NCI-H226 (cell line): Measurements from ENCODE around the gene PTPN14.
"Not testable (repeated sequence)": the region's sequence is repeated elsewhere in the genome, so short reads cannot be mapped to it uniquely, and the experiment has no call there.

ENCODE experiments used
- DNase-seq: peaks from one replicate; pipeline ENCODE4 v3.0.0-alpha.2; 2015

Gene PTPN14

DNA sequence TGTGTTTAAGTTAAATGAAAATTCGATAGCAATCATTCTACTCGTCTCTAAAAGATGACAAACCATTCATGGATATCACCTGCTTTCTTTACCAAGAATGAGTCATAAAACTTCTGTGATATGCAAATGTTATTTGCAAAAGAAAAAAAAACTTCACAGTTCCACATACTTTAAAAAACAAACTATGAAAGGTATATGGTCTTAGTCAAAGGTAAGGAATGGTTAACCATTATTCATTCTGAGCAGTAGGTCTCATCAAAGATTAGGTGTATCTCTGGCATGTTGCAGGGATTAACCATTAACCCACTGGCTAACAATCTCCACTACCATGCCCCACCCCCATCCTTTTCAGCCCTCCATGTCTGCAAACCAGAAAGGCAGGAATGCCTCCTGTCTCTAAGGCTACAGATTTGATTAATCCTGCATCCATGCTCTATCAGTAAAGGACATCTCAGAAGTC is 44.4 kb downstream of the PTPN14 start:
- DNase-seq: peak; percentile 59

DNA sequence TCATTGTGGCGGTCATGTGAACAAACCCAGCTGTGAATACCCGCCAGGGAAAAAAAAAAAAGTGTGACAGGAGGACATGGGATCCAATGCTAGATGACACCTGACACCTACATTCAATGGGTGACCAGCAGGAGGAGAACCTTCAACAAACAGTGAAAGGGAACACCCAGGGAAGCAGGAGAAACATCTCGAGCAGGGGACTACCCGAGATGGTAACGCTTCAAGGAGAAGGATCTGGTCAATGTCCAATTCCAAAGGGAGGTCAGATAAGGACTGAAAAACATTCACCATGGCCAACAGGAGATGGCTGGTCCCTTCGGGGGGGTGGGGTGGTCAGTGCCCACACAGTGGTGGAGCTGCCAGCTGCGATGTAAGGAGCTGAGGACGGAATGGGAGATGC is 46.3 kb downstream of the PTPN14 start:
- no peak for DNase-seq

DNA sequence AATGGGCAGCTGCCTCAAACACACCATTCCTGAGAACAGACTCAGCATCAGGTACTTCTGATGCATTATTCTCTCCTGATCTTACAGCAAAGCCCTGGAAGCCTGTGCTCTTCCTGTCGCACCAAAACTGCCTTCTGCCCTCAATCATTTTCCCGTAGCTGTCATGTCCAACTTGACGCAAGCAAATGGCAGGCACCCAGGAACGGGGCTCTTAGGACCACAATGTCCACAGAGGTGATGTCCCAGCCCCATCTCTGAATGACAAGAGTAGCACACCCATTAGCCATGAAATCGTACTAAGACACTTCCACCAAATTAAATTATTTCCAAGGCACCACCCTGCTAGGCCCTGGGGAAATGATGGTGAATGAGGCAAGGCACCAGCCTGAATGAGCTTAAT is 47.1 kb downstream of the PTPN14 start:
- no peak for DNase-seq

DNA sequence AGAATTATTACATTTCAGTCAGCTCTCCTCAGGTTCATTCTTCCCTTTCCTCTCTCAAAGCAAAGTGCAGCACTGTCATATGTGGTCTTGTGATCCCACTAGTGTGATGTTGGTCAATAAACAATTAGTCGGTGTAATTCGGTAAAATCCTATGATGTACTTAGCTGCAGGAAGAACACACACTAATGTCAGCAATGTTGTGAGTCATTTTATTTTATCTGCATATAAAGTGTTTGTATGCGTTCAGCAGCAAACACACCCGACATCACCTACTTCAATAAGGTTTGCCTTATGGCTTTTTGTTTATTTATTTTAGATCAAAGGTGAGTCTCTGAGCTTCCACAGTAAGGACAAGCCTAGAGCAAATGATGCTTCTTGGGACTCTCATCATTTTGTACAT is 47.8 kb downstream of the PTPN14 start:
- DNase-seq: peak; percentile 13

DNA sequence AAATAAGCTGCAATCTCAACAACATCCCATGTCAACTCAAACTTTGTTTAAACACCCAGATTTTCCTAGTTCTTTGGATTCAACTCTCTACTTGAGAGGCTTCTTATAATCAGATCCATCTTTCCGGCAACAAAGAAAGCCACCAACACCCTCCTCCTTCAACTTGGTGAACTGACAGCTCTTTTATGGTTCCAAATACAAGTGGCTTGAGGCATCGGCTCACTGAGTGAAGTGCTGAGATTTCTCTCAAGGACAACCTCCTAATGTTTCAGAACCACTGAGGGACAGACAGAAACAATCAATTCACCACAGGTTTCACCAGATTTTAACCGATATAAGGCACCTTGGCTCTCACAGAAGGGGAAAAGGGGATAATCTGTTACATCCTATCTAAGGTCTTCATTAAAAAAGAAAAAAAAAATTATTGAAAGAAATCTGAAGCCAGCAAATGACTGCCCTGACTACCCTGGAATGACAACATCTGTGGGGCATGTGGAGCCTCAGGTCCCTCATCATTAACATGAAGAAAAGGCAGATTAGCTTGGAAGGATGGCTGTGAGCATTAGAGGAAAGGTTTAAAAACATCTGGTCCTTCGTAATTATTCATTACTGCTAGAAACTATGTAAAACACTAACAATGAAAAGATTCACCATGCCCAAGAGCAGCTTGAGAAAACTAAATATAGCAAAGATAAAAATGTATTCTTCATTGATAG is 50.9 kb downstream of the PTPN14 start:
- no peak for DNase-seq

DNA sequence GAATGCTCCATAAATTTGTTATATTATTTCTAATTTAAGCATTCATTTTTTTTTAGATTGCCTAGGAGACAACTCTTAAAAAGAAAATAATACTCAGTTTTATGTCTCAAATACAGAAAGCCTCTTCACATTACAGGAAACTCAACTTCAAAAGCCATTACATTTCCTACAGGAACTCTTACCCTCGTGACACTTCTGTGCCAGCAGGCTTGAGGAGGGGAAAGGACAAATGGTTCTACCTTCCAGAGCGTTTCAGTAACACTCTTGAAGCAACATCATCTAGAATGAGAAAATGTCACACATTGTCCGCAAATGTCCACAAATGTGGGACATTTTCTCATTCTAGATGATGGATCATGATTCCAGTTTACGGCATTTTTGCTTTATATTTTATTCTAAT is 51.7 kb downstream of the PTPN14 start:
- DNase-seq: no peak

DNA sequence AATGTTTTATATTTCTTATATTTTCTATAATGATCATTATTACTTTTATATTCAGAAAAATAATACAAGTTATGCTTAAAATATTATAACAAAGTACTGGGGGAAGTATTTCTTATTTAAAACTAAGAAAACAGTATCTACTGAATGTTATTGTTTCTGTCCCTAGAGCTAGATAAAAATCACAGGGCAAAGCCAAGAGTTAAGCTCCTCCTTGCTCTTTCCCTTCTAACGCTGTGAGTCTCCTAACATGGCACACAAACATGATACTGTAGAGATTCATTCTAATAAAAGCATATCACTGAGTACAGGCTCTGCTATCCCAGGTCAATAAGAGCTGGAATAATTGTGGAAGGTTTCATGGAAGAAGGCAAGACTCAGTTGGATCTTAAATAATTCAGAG is 53.4 kb downstream of the PTPN14 start:
- DNase-seq: no peak

DNA sequence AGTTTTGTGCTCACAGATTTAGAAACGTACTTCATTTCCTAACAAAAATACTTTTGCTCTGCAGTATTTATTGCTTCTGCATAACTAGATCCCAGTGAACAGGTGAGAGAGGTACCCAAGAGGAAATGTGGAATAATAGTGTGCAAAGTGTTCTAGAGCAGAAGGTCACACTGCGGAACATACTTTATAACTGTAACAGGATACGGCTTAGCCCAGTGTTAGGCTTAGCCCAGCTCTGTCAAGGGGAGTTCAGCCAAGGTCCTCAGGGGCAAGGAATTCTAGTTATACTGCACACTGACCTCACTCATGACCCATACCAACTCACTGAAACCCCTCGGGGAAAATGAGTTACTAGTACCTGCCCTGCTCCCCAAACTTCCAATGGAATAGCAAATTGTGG is 55.3 kb downstream of the PTPN14 start:
- no peak for DNase-seq

DNA sequence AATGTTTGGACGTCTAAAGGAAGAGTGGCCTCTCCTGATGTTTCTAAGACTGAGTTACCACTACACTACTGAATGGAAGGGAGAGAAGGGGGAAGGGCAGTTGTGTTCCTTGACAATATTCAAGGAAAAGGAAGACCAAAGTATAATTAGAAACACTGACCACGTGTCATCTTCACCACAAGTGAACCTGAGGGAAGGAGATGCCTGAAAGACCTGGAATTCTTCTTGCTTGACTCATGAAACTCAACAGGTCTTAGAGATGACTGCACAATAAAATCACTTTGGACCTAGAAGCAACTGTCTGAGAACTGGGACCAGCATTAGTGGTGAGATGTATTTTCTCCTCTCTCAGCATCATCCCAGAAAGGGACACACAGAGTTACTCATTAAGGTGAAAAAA is 56.7 kb downstream of the PTPN14 start:
- peak; percentile 77 for DNase-seq

DNA sequence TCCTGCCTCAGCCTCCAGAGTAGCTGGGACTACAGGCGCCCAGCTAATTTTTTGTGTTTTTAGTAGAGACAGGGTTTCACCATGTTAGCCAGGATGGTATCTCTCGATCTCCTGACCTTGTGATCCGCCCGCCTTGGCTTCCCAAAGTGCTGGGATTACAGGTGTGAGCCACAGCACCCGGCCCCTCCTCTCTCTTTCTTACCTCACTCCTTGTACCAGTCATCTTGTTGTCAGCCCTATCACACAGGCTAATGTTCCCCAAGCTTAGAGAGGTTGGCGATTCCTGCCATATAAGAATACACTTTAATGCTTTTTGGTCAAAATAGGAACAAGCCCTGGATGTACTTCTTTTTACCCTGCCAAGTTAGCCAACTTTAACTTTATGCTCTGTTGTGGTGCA is 57.2 kb downstream of the PTPN14 start:
- DNase-seq: not testable (repeated sequence)

DNA sequence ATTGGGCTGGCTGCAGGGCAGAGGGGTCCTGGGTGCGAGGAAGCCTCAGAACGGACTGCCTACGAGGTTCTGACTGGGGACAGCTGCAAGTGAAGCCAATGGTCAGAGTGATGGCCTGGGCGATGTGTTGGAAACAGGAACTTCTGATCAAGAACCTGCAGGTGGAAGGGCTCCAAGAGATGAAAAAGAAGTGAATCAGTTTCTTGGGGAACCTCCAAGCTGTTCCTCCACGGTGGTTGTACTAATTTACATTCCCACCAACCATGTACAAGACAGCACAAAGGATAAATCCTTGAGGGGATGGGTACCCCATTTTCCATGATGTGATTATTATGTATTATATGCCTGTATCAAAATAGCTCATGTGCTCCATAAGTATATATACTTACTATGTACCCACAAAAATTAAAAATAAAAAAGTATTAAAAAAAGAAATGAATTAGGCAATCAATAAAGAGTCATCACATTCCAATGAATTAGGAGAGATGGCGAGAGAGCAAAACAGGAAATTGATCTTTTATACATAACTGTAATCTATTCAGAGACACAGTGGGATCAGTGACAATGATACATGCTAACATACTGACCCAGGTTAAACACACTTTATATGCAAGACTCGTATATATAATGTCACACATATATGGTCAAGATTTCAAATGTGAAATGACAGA is 58.1 kb downstream of the PTPN14 start:
- no peak for DNase-seq

DNA sequence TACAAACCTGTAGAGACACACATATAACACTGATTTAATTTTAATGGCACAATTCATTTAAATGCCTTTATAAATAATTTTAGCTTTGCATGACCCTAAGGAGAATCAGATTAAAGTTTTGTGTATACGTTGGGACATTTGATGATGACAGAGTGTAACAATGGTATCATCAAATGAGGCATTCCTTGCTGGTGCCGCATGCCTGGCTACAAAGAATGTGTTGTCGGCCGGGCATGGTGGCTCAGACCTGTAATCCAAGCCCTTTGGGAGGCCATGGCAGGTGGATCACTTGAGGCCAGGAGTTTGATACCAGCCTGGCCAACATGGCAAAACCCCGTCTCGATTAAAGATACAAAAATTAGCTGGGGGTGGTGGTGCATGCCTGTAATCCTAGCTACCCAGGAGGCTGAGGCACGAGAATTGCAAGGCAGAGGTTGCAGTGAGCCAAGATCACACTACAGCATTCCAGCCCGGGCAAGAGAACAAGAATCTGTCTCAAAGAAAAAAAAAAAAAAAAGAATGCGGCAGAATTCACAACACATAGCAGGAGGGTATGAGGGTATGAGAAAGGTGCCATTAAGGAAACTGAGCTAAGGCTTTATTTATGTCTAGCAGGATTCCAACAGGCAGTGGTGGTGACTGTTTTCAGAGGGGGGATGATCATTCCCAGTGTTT is 58.9 kb downstream of the PTPN14 start:
- DNase-seq: peak; percentile 39

DNA sequence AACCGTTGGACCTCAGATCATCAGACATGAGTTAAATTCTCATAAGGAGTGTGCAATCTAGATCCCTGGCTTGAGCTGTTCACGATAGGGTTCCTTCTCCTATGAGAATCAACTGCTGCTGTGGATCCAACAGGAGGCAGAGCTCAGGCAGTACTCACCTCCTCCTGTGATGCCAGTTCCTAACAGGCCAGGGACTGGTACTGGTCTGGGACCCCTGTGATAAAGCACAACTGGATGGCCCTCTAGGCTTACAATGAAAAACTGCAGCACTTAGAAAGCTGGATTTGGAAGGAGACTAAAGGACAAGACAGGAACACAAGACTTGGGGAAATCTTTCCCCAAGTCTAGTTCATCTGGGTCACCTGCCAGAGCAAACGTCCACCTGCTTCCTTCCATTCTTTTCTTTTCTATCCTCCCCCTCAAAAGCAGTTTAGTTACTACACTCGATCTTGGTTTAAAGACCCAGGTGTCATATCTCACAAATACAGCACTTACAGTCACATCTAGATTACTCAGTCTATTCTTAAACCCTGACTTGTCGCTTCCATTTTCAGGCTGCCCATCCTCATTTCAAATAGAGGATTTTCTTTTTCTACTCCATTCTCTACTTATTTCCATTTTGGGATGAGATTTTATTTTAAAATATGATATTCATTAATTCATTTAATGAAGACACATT is 59.8 kb downstream of the PTPN14 start:
- no peak for DNase-seq

DNA sequence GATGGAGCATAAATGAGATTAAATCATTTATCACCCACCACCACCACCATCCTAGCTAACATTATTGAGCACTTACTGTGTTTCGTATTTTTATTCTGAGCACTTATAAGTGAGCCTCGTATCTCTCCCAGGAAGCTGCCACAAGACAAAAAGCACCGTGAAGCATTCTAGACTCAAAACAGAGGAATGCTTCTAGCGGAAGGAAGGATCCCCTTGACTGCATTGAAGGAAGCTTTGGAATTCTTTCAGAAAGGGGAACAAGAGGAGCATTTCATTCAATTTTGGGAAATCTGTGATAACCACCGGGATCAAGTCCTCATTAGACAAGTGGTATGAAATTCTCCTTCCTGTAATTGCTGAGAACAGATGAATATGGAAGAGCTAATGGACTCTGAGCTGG is 66.3 kb downstream of the PTPN14 start:
- DNase-seq: no peak

DNA sequence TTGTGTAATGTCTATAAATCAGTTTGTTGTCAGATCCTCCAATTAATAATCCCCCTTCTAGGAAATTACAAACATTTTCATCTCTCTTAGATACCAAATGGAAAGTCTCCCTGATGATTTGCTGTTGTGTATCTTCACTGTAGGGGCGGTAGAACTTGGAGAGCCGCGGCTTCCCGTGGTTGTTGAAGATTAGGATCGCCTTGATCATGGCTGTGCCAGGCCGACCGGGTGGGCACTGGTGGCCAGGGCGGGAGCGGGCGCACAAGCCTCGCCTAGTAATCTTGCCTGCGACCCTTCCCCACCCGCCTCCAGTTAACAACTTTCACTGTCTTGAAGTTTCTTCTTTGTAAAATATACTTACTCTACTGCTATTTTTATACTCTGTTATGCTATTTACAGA is 68.2 kb downstream of the PTPN14 start:
- not testable (repeated sequence) for DNase-seq

DNA sequence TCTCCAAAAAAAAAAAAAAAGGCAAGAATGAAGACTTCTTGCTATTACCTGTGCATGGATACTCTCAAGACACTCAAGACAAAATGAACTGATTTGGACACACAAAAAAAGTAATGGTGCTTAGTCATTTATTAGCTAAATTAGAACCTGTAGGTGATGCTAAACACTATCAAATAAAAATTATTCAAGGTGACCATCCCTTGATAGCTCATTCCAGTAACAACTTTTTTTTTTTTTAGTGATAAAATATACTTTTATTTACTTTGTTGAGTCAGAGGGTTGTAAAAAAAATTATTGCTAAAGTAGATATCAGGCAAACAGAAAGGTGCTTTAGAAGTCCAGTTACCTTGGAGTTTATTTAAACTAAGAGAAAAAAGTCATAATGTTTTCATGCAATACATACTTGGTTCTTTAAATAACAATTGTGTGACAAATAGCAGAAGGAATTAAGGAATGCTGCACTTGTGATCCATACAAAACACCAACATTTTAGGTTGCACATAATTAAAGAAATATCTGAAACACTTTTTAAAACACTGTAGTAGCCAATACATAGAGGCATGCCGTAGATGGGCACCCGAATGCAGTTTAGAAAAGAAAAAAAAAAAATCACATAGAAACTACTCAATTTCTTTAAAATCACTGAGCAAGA is 69.3 kb downstream of the PTPN14 start:
- DNase-seq: not testable (repeated sequence)

DNA sequence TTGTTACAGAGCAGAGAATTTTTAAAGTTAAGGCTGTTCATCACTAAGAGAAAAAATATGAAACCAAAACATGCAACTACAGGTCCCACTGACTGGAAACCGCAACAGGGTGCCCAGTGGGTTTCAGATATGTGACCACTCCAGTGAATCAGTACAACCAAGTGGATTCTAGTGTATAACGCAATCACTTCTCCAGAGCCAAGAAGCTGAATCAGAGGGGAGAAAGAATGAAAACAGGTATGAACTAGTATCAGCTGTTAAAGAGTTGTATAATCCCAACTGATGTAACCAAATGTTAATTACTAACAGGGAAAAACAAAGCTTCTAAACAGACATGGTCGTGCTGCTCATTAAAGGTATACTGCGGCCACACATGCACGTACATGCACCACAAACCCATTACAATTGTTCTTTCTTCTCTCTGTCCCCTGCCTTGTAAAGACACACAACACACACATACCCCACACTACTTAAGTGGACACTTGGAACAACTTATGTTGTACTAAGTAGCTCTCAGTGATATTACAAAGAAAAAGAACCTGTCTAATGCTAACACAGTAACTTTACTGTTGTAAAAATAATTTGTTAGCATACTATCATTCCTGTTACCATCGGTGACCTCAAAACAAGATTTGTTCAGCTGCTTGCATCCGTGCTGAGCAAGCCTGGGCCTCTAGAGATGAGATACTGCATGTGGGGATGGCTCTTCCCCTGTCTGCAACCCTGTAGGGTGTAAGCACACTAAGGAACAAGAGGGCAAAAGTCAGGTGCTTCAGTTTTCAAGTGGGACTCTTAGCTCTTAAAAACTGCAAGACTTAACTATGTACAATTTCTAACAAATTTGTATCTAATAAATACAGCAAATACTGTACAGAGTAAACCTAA is 74.2 kb downstream of the PTPN14 start:
- DNase-seq: peak; percentile 76

DNA sequence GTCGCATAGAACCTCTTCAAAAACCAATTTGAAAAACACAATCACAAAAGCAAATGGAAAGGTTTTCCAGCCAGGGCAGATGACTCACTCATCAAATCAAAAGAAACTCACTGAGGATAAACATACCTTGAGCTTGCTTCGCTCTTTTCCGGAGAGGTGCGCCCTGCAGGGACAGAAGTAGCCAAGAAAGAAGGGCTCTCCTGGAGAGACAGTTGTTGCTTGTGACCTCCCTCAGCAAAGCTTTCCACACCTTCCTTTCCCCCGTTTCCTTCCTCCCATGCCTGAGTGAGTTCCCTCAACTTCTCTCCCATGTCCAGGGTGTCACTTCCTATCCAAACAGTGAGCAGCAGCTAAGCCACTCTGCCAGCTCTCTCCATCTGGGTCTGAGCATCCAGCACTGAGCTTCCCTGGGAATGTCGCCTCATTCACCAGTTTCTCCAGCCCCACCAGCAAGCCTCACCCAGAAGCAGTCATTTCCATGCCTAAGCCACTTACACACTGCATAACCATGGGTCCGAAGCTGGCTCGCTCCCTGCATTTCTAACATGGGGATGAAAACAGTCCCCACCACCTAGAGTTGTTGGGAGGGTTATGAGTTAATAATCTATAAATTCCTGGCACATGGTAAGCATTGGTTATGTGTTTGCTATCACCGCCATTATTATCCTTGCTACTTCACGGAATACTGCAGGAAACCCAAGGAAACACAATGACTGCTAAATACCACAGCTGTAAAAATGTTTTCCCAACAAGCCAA is 75.0 kb downstream of the PTPN14 start:
- peak; percentile 56 for DNase-seq

DNA sequence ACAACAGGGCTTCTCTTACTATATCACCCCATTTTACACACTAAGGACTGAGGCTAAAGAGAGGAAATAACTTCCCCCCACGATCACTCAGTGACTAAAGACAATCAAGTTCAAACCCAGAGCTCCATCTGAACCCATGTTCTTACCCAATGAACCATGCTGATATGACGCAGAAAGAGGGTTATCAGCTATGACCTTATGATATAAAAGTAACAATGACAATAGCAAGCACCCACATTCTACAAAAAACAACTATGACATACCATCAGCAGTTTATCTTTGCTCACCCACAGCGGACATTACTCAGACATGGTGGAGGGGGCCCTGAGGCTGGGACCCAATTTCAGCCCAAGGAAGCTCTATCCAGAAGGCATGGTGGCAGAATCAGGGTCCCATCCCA is 75.7 kb downstream of the PTPN14 start:
- peak; percentile 80 for DNase-seq

DNA sequence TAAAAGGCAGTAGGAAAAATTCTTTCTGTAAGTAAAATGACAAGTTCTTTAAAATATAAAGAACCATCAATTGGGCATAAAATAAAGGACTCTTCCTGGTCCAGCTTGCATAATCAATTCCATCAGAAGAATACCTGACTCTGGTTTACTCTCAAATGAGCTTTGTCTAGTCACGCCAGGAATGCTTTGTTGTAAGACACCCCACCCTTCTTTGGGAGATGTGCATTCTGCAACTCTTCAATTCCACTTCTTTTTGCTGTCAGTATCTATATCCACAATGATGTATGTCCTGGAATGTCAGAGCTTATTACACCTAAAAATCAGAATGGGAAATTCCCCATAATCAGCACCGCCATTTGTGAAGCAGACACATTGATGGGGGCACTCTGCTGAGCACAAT is 76.1 kb downstream of the PTPN14 start:
- peak; percentile 76 for DNase-seq

DNA sequence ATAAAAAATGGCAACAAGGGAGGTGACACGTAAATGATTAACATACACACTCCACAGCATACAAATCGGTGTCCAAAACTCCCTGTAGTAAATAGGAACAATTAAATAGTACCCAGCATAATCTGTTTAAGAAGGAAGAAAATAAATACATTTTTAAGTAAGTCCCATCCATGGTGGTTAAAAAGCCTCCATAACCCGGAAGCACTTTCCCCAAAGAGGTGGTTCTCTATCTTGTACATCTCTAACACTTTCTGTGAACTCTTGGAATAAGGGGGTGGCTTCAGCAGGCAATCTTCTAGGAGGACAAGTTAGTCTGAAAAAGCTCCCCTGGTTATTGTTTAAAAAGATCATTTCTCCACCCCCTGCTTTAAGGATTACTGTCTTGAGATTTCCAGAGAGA is 76.9 kb downstream of the PTPN14 start:
- no peak for DNase-seq
